A549 (cell line): ENCODE results near the gene ANKRD37.
A peak's percentile ranks its signal among the peaks of the same experiment; 100 is the strongest.

Experiments used
- CEBPB ChIP-seq, 2 experiments: fragments of >200 bp in 1 of 2; sonication (Bioruptor Twin) in 1 of 2; formaldehyde crosslinking in 1 of 2; IDR thresholded peaks; 2 replicates each; pipeline ENCODE4 v1.6.1; 2012 to 2016
- CTCF ChIP-seq: fragments of >200 bp; sonication (Bioruptor Twin); formaldehyde crosslinking; IDR thresholded peaks from 3 replicates; pipeline ENCODE4 v1.5.1; 2016
- HOXA7 ChIP-seq: fragments of 250-450 bp; sonication (Bioruptor Pico); IDR thresholded peaks from 2 replicates; pipeline ENCODE4 v1.5.0; 2020; ENCODE audit warnings: mild to moderate bottlenecking, moderate library complexity
- MAX ChIP-seq: IDR thresholded peaks from 2 replicates; pipeline ENCODE4 v1.6.1; 2012
- PHF8 ChIP-seq: fragments of 200-600 bp; sonication (generic); IDR thresholded peaks from 2 replicates; pipeline ENCODE4 v1.6.1; 2016; ENCODE audit warnings: low read depth, mild to moderate bottlenecking, antibody characterized with exemption, moderate library complexity, borderline replicate concordance
- POLR2A ChIP-seq: IDR thresholded peaks from 2 replicates; pipeline ENCODE4 v1.6.1; 2012; ENCODE audit warnings: mild to moderate bottlenecking, low read length
- REST ChIP-seq: fragments of 200-600 bp; sonication (generic); IDR thresholded peaks from 2 replicates; pipeline ENCODE4 v1.6.1; 2016; ENCODE audit warnings: antibody characterized with exemption, mild to moderate bottlenecking, moderate library complexity
- ZFP36 ChIP-seq: fragments of 450-650 bp; IDR thresholded peaks from 2 replicates; pipeline ENCODE4 v1.6.1; 2014; ENCODE audit warnings: borderline replicate concordance; ENCODE audit not compliant: partially characterized antibody

- TF ChIP-seq CTCF: no peak
- no peak for TF ChIP-seq HOXA7 (CRISPR knock-in tag)
- no peak for TF ChIP-seq ZFP36
- TF ChIP-seq REST: peak; percentile 80
- peak; percentile 66 for TF ChIP-seq POLR2A
- peak; percentile 84; the same call in 1 of the 2 replicates for TF ChIP-seq PHF8
- peak; percentile 90 for TF ChIP-seq MAX
- TF ChIP-seq CEBPB (IDR thresholded peaks at IDR 0.05): no peak
Observed at GRCh38 chr4:185395956-185396723, 501 bp upstream of the ANKRD37 start.
